Measurements from ENCODE around the gene SERPINB6. TPM values are rescaled to one million over a fixed set of nuclear protein-coding genes. Genes with fewer than 3 reads are reported as not detected.

SERPINB6 gene
- total RNA-seq, 1 donor from 2014 or later: 56.1 TPM

DNA sequence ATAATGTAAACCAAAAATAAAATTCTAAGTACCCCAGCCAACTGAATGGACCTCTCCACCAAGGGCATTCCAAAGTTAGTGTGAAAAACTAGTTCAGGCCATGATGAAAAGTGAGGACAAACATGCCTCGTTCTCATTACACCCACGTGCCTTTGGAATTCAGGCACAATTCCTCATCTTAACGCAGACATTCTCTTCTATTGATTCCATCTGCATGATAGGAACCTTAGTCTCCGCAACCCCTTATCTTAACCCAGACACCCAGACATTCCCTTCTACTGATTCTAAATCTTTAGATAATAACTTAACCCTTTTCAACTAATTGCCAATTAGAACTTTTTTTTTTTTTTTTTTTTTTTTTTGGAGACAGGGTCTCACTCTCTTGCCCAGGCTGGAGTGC is 7.6 kb upstream of the SERPINB6 start:
- no peaks in the 10 kb centered on the region for H3K4me1 Mint-ChIP-seq
- no peak for DNase-seq
- H3K9me3 Mint-ChIP-seq: no peaks in the 10 kb centered on the region
- H3K36me3 Mint-ChIP-seq (ENCODE audit: low read depth): no peaks in the 10 kb centered on the region
- no peak for ATAC-seq (ENCODE audit: low read depth)
- intact Hi-C loops (cut with micrococcal nuclease): no loop called here
- CTCF ChIA-PET: interaction anchor here (0.7 to 1.3 kb wide), 2 partner anchors 27 to 1043 kb away, joined by 3 to 4 read pairs; no protein-coding TSS in a partner anchor
- H3K4me3 Mint-ChIP-seq: no peak overlapping the region
- TF ChIP-seq, protein P1, sequence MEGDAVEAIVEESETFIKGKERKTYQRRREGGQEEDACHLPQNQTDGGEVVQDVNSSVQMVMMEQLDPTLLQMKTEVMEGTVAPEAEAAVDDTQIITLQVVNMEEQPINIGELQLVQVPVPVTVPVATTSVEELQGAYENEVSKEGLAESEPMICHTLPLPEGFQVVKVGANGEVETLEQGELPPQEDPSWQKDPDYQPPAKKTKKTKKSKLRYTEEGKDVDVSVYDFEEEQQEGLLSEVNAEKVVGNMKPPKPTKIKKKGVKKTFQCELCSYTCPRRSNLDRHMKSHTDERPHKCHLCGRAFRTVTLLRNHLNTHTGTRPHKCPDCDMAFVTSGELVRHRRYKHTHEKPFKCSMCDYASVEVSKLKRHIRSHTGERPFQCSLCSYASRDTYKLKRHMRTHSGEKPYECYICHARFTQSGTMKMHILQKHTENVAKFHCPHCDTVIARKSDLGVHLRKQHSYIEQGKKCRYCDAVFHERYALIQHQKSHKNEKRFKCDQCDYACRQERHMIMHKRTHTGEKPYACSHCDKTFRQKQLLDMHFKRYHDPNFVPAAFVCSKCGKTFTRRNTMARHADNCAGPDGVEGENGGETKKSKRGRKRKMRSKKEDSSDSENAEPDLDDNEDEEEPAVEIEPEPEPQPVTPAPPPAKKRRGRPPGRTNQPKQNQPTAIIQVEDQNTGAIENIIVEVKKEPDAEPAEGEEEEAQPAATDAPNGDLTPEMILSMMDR (IDR thresholded peaks at IDR 0.05): no peak
- peaks cover 20% of the 10 kb centered on the region for H3K27me3 Mint-ChIP-seq
- POLR2A ChIA-PET: interaction anchor here (0.7 kb wide), 1 partner anchor 10 kb away, joined by 15 read pairs; no protein-coding TSS in a partner anchor
- H3K27ac Mint-ChIP-seq: no peak overlapping the region

DNA sequence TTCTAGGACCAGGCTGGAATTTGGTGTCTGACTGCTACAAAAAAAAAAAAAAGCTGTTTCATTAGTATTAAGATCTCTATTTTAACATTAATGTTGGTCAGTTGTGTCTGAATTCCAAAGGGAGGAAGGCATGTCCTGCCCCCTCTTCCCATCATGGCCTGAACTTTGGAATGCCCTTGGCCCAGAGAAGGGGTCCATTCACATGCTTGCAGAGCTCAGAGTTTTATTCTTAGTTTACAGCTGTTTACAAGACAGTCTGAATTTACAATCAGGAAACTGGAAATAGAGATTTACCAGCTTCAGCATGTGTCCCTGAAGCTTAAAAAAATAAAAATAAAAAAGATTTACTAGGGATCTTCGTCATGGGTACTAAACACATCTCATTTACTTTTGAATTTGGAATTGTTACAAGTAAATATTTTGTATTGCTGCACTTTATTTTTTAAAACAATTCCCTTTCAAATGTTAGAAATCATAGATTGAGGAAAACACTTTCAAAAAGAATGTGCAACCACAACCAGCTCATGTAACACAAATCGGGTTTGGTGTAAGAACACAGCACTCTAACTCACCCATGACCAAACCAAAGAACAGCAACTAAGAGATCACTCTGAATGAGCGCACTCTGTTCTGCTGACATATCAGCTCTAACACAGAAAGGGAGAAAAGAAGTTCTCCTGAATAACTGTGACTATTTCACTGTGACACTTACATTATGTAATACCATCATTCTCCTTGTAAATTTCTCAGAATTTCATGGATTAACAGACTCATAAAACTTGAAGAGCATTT is 6.6 kb upstream of the SERPINB6 start:
- TF ChIP-seq, protein P1 (IDR thresholded peaks at IDR 0.05): no peak
- Mint-ChIP-seq H3K4me3 (no peak overlapping the region), H3K27ac (no peak overlapping the region), H3K27me3 (peaks cover 14% of the 10 kb centered on the region), H3K36me3 (ENCODE audit: low read depth) (no peaks in the 10 kb centered on the region), H3K9me3 (no peaks in the 10 kb centered on the region), H3K4me1 (no peaks in the 10 kb centered on the region)
- intact Hi-C loops (cut with micrococcal nuclease): no loop called here
- ATAC-seq (ENCODE audit: low read depth) (no peak), DNase-seq (no peak)
- ChIA-PET POLR2A (no interaction called here), CTCF (interaction anchor here (1.3 kb wide), 1 partner anchor 26 kb away, joined by 4 read pairs; no protein-coding TSS in a partner anchor)

DNA sequence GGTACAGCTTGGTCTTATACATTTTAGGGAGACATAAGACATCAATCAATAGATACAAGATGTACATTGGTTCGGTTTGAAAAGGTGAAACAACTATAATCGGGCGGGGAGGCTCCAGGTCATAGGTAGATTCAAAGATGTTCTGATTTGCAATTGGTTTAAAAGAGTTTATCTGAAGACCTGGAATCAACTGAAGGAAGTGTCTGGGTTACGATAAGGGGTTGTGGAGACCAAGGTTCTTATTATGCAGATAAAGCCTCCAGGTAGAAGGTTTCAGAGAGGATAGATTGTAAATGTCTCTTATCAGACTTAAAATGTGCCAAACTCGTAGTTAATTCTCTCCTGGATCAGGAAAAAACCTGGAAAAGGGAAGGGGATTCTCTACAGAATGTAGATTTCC is 5.9 kb upstream of the SERPINB6 start:
- Mint-ChIP-seq H3K27me3 (peaks cover 14% of the 10 kb centered on the region), H3K4me3 (no peak overlapping the region), H3K9me3 (no peaks in the 10 kb centered on the region), H3K4me1 (peaks cover 7% of the 10 kb centered on the region), H3K36me3 (ENCODE audit: low read depth) (no peaks in the 10 kb centered on the region), H3K27ac (no peak overlapping the region)
- DNase-seq: no peak
- ChIA-PET CTCF (interaction anchor here (1.3 kb wide), 1 partner anchor 25 kb away, joined by 4 read pairs; no protein-coding TSS in a partner anchor), POLR2A (no interaction called here)
- intact Hi-C loops (cut with micrococcal nuclease): no loop called here
- TF ChIP-seq, protein P1 (IDR thresholded peaks at IDR 0.05): no peak
- ATAC-seq (ENCODE audit: low read depth): no peak

DNA sequence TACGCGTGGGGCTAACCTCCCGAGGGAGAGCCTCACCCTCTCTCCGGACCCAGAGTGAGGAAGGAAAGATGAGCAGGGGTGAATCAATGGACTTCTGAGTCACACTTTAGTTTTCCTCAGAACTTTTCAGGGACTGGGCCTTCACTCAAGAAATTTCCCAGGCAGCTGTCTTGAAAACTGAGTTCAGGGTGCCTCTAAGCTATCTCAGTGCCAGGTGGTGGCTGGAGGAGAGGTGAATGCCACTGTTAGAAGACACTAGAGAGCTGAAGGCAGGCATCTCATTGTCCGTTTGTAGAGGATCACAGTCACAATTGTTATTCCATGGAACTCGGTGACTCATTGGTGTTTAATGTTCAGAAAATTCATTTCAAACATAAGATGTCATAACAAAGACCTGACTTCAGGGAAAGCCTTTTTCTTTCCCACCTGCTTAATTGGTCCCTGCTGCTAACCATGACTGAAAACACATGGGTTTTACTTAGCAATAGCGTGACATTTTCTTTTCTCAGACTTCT is 5.3 kb upstream of the SERPINB6 start:
- Mint-ChIP-seq H3K4me1 (peaks cover 14% of the 10 kb centered on the region), H3K27me3 (peaks cover 13% of the 10 kb centered on the region), H3K36me3 (ENCODE audit: low read depth) (no peaks in the 10 kb centered on the region), H3K9me3 (no peaks in the 10 kb centered on the region), H3K27ac (no peak overlapping the region), H3K4me3 (no peak overlapping the region)
- ATAC-seq (ENCODE audit: low read depth) (no peak), DNase-seq (no peak)
- TF ChIP-seq, protein P1 (IDR thresholded peaks at IDR 0.05): no peak
- intact Hi-C loops (cut with micrococcal nuclease): no loop called here
- POLR2A ChIA-PET: no interaction called here
- CTCF ChIA-PET: interaction anchor here (2.3 kb wide), 1 partner anchor 24 kb away, joined by 6 read pairs; no protein-coding TSS in a partner anchor

DNA sequence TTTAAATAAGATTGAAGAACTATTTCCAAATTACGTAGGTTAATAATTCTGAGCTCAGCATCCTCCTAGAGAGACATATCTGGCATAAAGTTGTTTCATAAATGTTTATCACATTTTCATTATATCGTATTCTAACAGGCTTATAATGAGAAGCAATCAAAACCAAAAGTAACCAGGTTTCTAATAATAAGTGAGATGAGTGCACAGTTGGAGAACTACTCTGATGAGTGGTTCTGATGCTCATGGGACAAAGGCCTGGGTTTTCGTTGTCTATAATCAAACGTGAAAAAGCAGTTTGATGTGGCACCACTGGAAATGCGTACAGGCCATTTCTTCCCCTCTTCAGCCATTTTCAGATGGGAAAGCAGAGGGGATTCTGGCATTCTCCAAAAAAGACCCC is 4.7 kb upstream of the SERPINB6 start:
- H3K27me3 Mint-ChIP-seq: peaks cover 13% of the 10 kb centered on the region
- ATAC-seq (ENCODE audit: low read depth) (no peak), DNase-seq (no peak)
- intact Hi-C loops (cut with micrococcal nuclease): no loop called here
- H3K4me3 Mint-ChIP-seq: no peak overlapping the region
- ChIA-PET POLR2A (no interaction called here), CTCF (interaction anchor here (1.0 to 2.3 kb wide), 3 partner anchors 9 to 65 kb away, joined by 3 to 6 read pairs (median 4); no protein-coding TSS in a partner anchor)
- no peaks in the 10 kb centered on the region for H3K36me3 Mint-ChIP-seq (ENCODE audit: low read depth)
- peaks cover 14% of the 10 kb centered on the region for H3K4me1 Mint-ChIP-seq
- no peaks in the 10 kb centered on the region for H3K9me3 Mint-ChIP-seq
- no peak overlapping the region for H3K27ac Mint-ChIP-seq
- TF ChIP-seq, protein P1 (IDR thresholded peaks at IDR 0.05): no peak
